Caco-2 (cell line): ENCODE data around the gene PLEKHA6. TPM values are rescaled to one million over a fixed set of nuclear protein-coding genes. Genes with fewer than 3 reads are reported as not detected.

ENCODE experiments used
- BruUV-seq: library from RNA; stranded (reverse); fragments of 400-500 nt; replicated peaks from 2 replicates; lab custom pipeline; 2021; lab: Mats Ljungman, UMichigan
- CTCF ChIA-PET: fragments of 300-600 bp; sonication (Branson Sonifier 250); formaldehyde crosslinking; loops from one replicate; lab custom pipeline; 2022; ENCODE audit warnings: antibody characterized with exemption; lab: Charles Lee
- POLR2A ChIA-PET: fragments of 300-600 bp; sonication (Branson Sonifier 250); formaldehyde crosslinking; loops from one replicate; lab custom pipeline; 2022; ENCODE audit warnings: antibody characterized with exemption; lab: Charles Lee
- DNase-seq, 2 experiments: peaks; one replicate each; pipeline versions ENCODE4 v3.0.0 to v3.0.0-alpha.2; 2020 to 2022
- H3K27me3 ChIP-seq: replicated peaks from 2 replicates; pipeline ENCODE4 v1.6.0; 2011; ENCODE audit warnings: low read length; ENCODE audit not compliant: control insufficient read depth, insufficient read depth
- H3K36me3 ChIP-seq: 2 replicates; pipeline ENCODE4 v1.5.1; 2011; ENCODE audit warnings: low read length; ENCODE audit not compliant: control insufficient read depth, insufficient read depth
- H3K4me1 ChIP-seq: fragments of 250-450 bp; sonication (Bioruptor Pico); 2 replicates; pipeline ENCODE4 v1.5.1; 2020; ENCODE audit warnings: mild to moderate bottlenecking
- H3K4me3 ChIP-seq: 2 replicates; pipeline ENCODE4 v1.5.1; 2011; ENCODE audit warnings: low read depth, mild to moderate bottlenecking, control low read depth, low read length
- H3K9me3 ChIP-seq: fragments of 250-450 bp; sonication (Bioruptor Pico); 2 replicates; pipeline ENCODE4 v1.5.1; 2020; ENCODE audit warnings: mild to moderate bottlenecking, moderate library complexity
- H3K27ac Mint-ChIP-seq: one replicate; pipeline ENCODE4 v1.8.0; 2022; ENCODE audit warnings: mixed read lengths; ENCODE audit not compliant: unreplicated experiment
- H3K27me3 Mint-ChIP-seq: one replicate; pipeline ENCODE4 v1.8.0; 2022; ENCODE audit warnings: mixed read lengths; ENCODE audit not compliant: insufficient read depth, unreplicated experiment
- H3K36me3 Mint-ChIP-seq: one replicate; pipeline ENCODE4 v1.8.0; 2022; ENCODE audit warnings: mild to moderate bottlenecking, mixed read lengths; ENCODE audit not compliant: insufficient read depth, unreplicated experiment
- H3K4me1 Mint-ChIP-seq: one replicate; pipeline ENCODE4 v1.8.0; 2022; ENCODE audit warnings: low read depth, mixed read lengths; ENCODE audit not compliant: unreplicated experiment
- H3K4me3 Mint-ChIP-seq: one replicate; pipeline ENCODE4 v1.8.0; 2022; ENCODE audit warnings: mild to moderate bottlenecking, moderate library complexity, mixed read lengths; ENCODE audit not compliant: unreplicated experiment
- H3K9me3 Mint-ChIP-seq: one replicate; pipeline ENCODE4 v1.8.0; 2022; ENCODE audit warnings: mixed read lengths; ENCODE audit not compliant: unreplicated experiment
- CTCF ChIP-seq, 2 experiments: fragments of 200-600 bp in 1 of 2; IDR thresholded peaks; 1 replicate in 1 of 2; 2 replicates in 1 of 2; pipeline versions ENCODE4 v1.5.1 to v1.8.0; 2011 to 2022; ENCODE audit warnings: antibody characterized with exemption in 1 of 2, control low read depth in 1 of 2, inconsistent platforms in 1 of 2, low read depth in 1 of 2, low read length in 1 of 2, mild to moderate bottlenecking in 1 of 2, moderate library complexity in 1 of 2; ENCODE audit not compliant: insufficient read depth in 1 of 2, severe bottlenecking in 1 of 2, unreplicated experiment in 1 of 2
- intact Hi-C: fragments of 100-400 bp; cut with micrococcal nuclease; formaldehyde crosslinking; loops from one replicate; pipeline ENCODE4 v1.10.0; 2022; ENCODE audit not compliant: unreplicated experiment
- total RNA-seq: library from RNA; stranded (reverse); gene quantifications from 2 replicates; pipeline ENCODE4 v1.2.3, GENCODE V29; 2022

The PLEKHA6 gene
- total RNA-seq, 1 experiment from 2014 or later: 18.8 TPM

DNA sequence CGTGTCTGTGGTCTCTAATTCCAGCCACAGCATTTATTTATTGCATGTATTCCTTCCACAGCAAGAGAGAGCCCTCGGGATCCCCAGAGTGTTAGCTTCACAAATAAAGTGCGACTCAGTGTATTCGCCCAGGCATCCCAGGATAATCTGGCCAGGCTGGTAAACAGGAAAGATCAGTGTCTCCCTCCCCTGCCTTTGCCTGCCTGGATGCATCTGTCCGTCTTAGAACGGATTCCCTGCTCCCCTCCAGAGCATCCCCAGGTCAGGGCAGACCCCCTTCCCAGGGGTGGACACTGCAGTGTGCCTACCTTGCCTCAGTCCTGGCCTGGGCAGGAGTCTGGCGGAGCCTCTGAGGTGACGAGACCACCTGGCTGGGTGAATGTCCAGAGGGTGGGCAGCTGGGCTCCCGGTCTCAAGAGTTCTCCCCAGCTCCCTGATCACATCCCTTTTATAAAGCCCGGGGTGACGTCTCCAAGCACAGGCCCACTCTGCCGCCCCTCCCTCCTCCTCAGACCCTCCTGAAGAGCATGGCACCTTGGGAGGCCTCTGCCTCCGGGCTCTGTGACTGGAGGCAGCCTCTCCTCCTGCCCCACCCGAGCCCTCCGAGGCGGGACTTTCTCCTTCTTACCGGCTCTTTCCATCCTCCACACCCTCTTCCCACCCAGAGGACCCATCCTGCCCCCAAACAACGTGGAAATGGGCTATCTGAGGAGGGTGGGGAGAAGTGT lies 163.5 kb downstream of the PLEKHA6 start, which contains the start of gene KISS1:
TSS of gene KISS1 (minus strand) at position 424 of the 728 bp plus-strand sequence. CDS start 3,615 bp downstream, outside the sequence.
- BruUV-seq: no TSS peak
- intact Hi-C loops: no loop called here
- no peak within 1 kb of the TSS for H3K27ac Mint-ChIP-seq
- CTCF ChIA-PET: interaction anchor here (0.6 to 1.1 kb wide), 2 partner anchors 34 to 614 kb away, joined by 3 to 4 read pairs; no protein-coding TSS in a partner anchor
- Histone ChIP-seq H3K9me3 (no peaks in the 10 kb centered on the region), H3K27me3 (no peaks in the 10 kb centered on the region), H3K4me1 (peaks cover 23% of the 10 kb centered on the region), H3K36me3 (no peaks in the 10 kb centered on the region; the same call in 1 of the 2 replicates), H3K4me3 (no peak within 1 kb of the TSS)
- peaks cover 11% of the 10 kb centered on the region for H3K9me3 Mint-ChIP-seq
- POLR2A ChIA-PET: no interaction called here
- no peaks in the 10 kb centered on the region for H3K36me3 Mint-ChIP-seq
- H3K4me3 Mint-ChIP-seq: no peak within 1 kb of the TSS
- peaks cover 17% of the 10 kb centered on the region for H3K4me1 Mint-ChIP-seq
- TF ChIP-seq CTCF (IDR thresholded peaks at IDR 0.05; ENCODE audit: insufficient read depth in 1 of 2, low read depth in 1 of 2, low read length in 1 of 2, severe bottlenecking in 1 of 2, unreplicated experiment in 1 of 2): no peak
- no peaks in the 10 kb centered on the region for H3K27me3 Mint-ChIP-seq
- no peak for DNase-seq

DNA sequence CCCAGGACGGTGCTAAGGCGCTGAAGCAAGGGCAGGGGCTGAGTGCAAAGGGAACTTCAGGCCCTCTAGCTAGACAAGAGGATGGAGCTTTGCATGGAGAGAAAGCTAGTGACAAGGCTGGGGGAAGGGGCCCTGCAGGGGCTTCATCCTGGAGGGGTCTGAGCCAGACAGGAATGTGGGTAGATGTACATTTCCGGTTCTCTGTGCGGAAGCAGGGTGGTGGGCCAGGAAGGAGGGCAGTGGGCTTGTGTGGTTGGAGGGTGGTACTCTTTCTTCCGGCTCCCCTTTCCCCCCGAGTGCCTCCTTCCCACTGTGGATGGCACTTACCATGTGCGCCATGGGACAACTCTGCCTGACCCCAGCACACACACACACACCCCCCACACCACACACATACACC lies 165.0 kb downstream of the PLEKHA6 start:
- Histone ChIP-seq H3K9me3 (no peaks in the 10 kb centered on the region), H3K4me3 (no peak overlapping the region), H3K36me3 (no peaks in the 10 kb centered on the region), H3K27me3 (no peaks in the 10 kb centered on the region), H3K4me1 (peaks cover 32% of the 10 kb centered on the region)
- no peak for TF ChIP-seq CTCF (IDR thresholded peaks at IDR 0.05; ENCODE audit: insufficient read depth in 1 of 2, low read depth in 1 of 2, low read length in 1 of 2, severe bottlenecking in 1 of 2, unreplicated experiment in 1 of 2)
- Mint-ChIP-seq H3K4me1 (peaks cover 10% of the 10 kb centered on the region), H3K27me3 (no peaks in the 10 kb centered on the region), H3K36me3 (no peaks in the 10 kb centered on the region), H3K4me3 (no peak overlapping the region), H3K9me3 (peaks cover 11% of the 10 kb centered on the region), H3K27ac (no peak overlapping the region)
- BruUV-seq: no TSS peak
- ChIA-PET CTCF (no interaction called here), POLR2A (no interaction called here)
- DNase-seq: no peak
- intact Hi-C loops: no loop called here

GRCh38 chr1:204194080-204194479 lies 165.6 kb downstream of the PLEKHA6 start:
- no peak for DNase-seq
- Mint-ChIP-seq H3K4me1 (peaks cover 10% of the 10 kb centered on the region), H3K27me3 (no peaks in the 10 kb centered on the region), H3K9me3 (peaks cover 11% of the 10 kb centered on the region), H3K36me3 (no peaks in the 10 kb centered on the region), H3K4me3 (no peak overlapping the region), H3K27ac (no peak overlapping the region)
- Histone ChIP-seq H3K9me3 (no peaks in the 10 kb centered on the region), H3K4me1 (peaks cover 35% of the 10 kb centered on the region), H3K27me3 (no peaks in the 10 kb centered on the region), H3K36me3 (no peaks in the 10 kb centered on the region), H3K4me3 (no peak overlapping the region)
- intact Hi-C loops: no loop called here
- CTCF ChIA-PET: no interaction called here
- POLR2A ChIA-PET: no interaction called here
- no TSS peak for BruUV-seq
- no peak for TF ChIP-seq CTCF (IDR thresholded peaks at IDR 0.05; ENCODE audit: insufficient read depth in 1 of 2, low read depth in 1 of 2, low read length in 1 of 2, severe bottlenecking in 1 of 2, unreplicated experiment in 1 of 2)
